NCI-H748 (cell line): ENCODE results near the gene RASGRP1.

Source experiments
- DNase-seq: peaks from one replicate; lab custom pipeline; 2025; ENCODE audit not compliant: unreplicated experiment; lab: John Stamatoyannopoulos, UW

RASGRP1 gene

DNA sequence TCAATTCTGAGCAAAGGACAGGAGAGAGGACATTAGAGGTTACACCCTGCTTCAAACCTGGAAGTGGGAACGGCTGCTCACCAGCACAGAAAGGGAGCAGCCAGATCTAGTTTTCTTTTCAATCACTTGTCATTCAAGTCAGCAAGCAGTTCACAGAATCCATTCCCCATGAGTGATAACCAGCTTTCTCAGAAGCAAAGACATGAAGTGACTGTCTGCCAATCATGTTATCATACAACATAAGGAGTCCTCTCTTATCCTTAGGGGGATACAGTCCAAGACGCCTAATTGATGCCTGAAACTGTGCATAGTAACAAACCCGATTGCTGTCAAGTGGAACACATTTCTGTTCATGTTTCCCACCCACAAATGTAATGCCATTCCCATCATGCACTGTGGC, 56.0 kb downstream of the RASGRP1 start:
- DNase-seq = no peak

DNA sequence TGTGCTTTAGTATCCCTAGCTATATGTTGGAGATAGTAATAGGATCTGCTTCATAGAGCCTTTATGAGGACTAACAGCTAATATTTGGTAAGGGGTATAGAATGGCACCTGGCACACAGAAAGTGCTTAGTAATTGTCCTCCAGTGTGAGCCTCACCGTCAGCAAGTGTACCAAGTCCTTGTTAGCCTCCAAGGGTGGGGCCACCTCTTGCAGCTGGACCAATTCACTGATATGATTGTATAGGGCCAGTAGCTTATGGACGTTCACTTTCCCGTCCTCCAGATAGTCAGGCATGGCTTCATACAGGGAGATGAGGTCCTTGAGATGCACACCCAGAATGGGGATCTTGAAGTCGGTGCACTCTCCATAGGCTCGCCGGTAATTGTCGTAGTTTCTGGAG, 57.0 kb downstream of the RASGRP1 start:
- peak; percentile 6 for DNase-seq

DNA sequence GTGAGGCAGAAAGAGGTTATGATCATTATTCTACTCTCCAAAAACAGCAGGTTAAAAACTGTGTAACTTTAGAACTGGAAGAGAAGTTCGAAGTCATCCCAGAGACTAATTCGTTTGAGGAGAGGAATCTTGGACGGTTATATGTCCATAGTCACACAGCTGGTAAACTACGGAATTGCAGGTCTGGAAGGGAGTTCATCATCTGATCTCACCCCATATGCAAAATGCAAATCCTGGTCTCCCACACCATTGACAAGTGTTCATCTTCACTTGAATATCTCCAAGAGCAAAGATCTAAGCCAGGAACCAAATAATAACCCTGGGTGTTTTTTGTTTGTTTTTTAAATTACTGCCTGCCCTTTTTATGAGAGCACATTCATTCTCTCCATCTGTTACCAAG, 57.6 kb downstream of the RASGRP1 start:
- no peak for DNase-seq

DNA sequence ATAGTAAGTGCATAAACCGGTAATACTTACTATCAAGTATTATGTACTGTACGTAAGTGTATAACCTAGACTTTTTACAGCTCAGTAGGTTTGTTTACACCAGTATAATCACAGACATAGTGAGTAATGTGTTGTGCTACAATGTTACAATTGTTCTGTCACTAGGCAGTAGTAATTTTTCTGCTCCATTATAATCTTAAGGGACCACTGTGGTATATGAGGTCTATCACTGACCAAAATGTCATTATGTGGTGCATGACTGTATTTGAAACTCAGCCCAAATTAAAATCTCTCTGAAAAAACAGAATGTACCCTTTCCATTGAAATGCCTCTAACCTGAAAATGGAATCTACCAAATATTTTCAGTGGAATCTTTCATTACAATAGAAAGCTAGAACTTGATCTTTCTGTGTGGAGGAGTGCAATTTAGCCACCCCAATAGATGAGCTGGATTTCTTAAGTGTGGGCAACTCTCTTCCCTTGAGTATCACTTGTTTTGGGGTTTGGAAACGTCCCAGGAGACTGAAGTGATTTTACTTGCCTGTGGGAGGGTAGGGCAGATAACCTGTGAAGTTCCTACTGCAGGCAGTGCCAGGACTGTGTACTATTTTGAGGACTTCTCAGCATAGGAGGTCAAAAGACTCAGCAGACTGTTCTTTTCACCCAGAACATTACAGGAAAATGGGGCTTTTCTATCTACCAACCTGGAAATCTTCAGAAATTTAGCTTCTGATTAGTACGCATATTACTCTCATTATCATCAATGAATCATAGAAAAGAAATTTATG, 59.7 kb downstream of the RASGRP1 start:
- DNase-seq = no peak

- DNase-seq = no peak
Measured at GRCh38 chr15:38503496-38503895, 61.1 kb downstream of the RASGRP1 start.

GRCh38 chr15:38499651-38500050, 65.0 kb downstream of the RASGRP1 start:
- no peak for DNase-seq

DNA sequence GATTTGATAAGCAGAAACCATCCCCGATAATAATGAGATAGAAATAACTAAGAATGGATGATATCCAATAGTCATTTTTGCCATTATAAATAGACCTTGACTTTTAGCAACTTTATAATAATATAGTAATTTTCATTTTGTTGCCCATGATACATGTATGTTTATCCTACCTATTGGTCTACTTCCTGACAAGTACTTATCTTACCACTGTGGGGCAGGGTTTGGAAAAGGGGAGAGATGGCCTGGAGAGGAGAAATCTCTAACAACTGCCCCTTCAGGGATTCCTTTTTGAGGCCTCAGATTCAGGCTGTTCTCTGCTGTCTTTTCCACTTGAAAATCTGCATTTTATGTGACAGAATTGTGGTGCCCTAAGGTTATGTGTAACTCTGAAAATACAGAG, 68.5 kb downstream of the RASGRP1 start:
- DNase-seq = no peak

GRCh38 chr15:38490242-38490922, 74.2 kb downstream of the RASGRP1 start:
- no peak for DNase-seq

DNA sequence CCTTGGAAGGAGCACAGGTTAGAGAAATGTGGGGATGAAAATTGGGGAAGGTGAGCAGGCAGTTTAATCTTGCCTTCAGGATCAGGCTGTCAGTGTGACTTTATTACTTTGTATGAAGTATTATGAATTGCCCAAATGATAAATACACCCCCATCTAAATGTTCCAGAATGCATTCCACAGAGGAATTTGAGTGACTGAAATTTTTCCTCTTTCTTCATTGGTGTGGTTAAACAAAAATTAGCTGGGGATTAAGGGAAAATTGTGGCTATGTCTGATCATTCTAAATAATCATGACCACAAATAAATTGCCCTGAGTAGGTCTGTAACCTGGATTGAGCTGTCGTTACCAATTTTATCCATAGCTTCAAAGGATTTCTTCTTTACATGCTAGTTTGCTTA, 77.2 kb downstream of the RASGRP1 start:
- no peak for DNase-seq

DNA sequence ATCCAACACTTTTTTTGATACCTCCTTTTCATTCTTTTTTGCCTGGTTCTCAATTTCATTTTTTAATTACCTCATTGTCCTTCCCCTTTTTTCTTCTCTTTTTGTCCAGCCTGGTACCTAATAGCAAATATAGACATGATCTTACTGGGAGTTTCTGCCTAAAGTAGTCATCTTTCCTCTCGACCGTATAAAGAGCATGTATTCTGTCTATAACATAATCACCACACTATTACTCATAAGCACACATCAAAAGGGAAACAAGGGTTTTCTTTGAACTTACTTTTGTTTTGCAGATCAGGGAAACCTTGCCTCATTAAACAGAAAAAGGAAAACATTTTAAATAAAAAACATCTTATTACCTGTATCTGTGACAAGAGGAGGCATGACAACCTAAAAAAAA, 77.7 kb downstream of the RASGRP1 start:
- DNase-seq = no peak

DNA sequence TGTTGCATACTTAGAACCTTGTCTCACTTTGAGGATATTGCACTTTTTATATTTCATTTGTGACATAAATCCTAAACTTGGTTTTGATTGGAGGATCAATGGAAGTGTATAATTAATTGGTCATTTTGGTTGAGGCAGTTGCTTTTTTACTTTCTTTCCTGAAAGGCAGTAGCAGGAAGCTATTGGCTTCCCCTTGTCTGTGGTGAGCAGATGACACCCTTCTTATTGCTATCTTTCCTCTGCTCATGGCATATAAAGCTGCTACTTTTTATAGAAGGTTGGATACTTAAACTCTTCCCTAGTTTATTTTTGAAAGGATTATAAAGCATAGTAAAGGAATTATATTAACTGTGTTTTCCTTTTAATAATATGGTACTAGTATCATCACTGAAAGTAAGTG, 82.0 kb downstream of the RASGRP1 start:
- no peak for DNase-seq

DNA sequence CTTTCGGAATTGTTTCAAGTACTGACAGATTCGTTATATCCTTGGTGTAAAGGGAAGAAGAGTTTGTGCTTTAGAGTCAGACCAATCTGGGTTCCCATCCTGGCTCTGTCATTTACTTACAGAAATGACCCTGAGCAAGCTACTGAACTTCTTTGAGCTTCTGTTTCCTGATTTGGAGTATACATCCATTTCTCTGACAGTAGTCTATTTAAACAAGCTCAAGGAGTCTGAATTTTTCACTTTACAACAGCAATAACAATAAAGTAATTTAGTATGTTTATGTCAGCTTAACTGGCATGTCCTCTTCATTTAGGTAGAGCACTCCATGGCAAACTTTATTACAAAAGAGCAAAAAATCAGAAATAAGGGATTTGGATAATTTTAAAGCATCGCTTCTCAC, 82.9 kb downstream of the RASGRP1 start:
- DNase-seq = no peak

DNA sequence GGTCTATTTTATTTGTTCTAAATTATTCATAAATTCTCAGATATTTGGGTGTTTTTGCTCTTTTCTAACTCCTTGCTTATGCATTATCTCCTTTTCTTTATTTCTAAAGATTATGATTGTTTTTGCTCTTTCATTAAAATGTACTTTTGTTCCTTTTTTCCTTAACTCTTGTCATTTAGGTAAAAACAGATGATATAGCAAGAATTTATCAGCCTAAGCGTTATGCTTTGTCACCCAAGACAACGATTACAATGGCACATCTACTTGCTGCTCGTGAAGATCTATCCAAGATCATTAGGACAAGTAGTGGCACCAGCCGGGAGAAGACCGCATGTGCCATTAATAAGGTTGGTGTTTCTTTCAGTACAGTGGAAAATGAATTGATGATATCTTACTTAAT, 83.5 kb downstream of the RASGRP1 start:
- DNase-seq = no peak

DNA sequence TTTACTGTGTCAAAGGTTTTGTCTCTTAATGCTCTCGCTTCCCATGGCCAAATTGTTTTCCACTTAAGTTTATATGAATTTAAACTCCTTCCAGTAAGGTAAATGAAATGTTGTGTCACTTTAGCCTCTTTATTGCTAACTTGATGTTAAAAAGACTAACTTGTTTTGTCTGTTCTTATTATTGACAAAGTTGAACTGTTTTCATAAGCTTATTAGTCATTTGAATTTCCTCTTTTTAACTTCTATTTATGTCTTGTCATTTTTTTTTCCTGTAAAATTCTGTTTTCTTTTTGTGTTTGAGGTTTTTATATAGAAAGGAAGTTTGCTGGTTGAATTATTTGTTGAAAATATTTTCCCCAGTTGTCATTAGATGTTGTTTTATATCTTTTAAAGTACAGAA, 84.9 kb downstream of the RASGRP1 start:
- DNase-seq = no peak

GRCh38 chr15:38479266-38479665, 85.3 kb downstream of the RASGRP1 start:
- no peak for DNase-seq

DNA sequence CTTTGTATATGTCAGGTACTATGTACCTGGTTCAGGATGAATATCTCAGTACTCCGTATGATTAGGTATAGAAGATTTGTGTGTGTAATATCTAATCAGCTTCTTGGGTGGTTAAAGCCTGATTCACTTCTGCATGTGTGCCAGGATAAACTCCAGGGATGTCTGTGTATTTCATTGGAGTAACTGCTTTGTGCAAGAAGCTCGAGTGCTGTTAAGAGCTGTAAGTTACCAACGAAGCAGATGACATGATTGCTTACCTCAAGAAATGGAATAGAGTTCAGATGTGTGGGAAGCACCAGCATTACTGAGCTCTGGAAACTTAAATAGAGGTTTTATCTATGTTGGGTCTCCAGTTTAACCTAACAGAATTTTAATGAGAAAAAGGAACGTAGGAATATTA, 87.0 kb downstream of the RASGRP1 start:
- DNase-seq = no peak

DNA sequence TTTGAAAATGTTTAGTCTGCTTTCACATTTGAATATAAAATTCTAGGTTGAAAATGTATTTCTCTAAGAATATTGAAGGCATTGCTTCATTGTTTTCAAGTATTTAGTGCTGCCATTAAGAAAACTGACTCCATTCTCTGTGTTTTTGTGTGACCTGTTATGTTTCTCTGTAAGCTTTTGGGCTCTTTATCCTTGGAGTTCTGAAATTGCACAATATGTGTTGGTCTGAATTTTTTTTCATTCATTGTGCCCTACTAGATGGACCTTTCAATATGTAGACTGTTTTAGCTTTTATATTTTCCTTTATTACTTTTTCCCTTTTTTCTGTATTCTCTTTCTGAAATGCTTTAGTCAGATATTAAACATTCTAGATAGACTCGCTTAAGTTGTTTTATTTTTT, 88.5 kb downstream of the RASGRP1 start:
- no peak for DNase-seq

DNA sequence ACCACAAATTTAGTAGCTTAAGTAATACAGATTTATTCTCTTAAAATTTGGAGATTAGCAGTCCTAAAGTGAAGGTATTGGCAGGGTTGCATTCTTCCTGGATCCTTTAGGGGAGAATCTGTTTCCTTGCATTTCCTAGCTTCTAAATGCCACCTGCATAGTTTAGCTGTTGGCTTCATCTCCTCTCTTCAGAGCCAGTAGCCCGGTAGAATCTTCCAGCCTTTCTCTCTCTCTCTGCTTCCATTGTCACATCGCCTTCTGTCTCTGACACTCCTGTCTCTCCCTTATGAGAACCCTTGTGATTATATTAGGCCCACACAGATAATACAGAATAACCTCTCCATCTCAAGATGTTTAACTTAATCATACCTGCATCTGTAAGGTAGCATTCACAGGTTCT, 89.3 kb downstream of the RASGRP1 start:
- DNase-seq = no peak

DNA sequence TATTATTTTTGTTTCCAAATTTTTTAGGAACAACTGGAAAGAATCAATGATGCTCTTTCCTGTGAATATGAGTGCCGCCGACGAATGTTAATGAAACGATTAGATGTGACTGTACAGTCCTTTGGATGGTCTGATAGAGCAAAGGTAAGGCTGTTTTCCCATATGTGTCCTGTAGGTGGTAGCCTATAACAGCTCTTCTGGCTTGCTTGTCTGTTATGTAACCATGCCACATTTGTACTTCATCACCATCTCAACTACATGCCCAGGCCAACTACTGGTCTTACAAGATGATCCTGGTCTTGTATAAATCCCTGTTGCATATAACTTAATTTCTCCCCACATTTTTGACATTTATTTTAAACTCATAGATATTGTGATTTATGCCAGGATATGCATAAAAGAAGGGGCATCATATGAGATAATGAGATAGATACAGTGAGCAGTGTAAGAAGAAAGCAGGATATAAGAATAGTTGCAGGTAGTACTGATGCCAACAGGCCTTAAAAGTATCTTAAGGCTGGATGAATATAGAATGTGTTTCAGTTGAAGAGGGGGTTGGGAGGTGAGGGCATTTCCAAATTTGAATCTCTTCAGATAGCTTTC, 90.4 kb downstream of the RASGRP1 start:
- peak; percentile 31 for DNase-seq

DNA sequence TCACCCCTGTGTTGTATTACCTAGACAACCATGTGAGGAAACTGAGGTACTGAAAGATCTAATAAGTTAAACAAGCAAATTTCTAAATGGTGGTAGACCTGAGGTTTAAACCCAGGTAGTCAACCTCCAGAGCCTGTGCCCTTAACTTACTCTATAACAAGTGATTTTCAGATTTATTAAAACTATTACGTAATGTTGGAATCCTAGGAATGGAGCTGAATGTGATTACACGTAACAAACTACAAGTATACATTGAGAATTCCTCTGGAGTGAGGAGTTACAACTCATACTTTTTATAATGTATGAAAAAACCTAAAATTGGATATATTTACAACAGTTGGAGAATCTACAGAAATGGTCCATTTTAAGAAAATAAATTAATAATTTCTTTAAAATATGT, 92.6 kb downstream of the RASGRP1 start:
- DNase-seq = no peak

GRCh38 chr15:38470816-38471215, 93.8 kb downstream of the RASGRP1 start:
- DNase-seq = no peak

DNA sequence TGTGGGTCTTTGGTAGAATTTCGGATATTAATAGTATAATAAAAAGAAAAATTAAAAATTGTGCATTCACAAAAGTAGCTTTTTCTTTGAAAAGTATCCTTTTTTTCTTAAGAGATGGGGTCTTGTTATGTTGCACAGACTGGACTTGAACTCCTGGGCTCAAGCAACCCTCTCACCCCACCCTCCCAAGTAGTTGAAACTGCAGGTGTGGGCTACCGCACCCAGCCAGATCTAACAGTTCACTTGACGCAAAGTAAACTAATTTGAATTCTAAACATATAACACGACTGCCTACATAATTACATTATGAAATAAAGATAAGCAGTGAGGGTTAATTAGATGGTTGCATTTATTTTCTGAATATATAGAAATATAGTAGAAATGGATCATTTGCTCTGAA, 99.9 kb downstream of the RASGRP1 start:
- no peak for DNase-seq
